ENCODE results near the gene IRGQ. TPM values are rescaled to one million over a fixed set of nuclear protein-coding genes. Genes with fewer than 3 reads are reported as not detected.
"Not testable (repeated sequence)": the region's sequence is repeated elsewhere in the genome, so short reads cannot be mapped to it uniquely, and the experiment has no call there.

IRGQ gene
- total RNA-seq, 1 donor from 2014 or later: 27.4 TPM

GRCh38 chr19:43605875-43606568 lies 10.1 kb upstream of the IRGQ start:
- Mint-ChIP-seq H3K27ac (no peak overlapping the region), H3K9me3 (no peaks in the 10 kb centered on the region), H3K4me3 (no peak overlapping the region), H3K36me3 (peaks cover 12% of the 10 kb centered on the region), H3K4me1 (peaks cover 6% of the 10 kb centered on the region), H3K27me3 (ENCODE audit: insufficient read depth, low read depth) (peaks cover 2% of the 10 kb centered on the region)
- Histone ChIP-seq H3K4me2 (no peak overlapping the region), H3K27ac (no peak overlapping the region), H3K27me3 (no peaks in the 10 kb centered on the region), H4K20me1 (ENCODE audit: low read depth) (peaks cover 6% of the 10 kb centered on the region), H3K4me3 (no peak overlapping the region), H3K9me3 (ENCODE audit: low read depth) (no peaks in the 10 kb centered on the region), H2AFZ (replicated peaks) (no peak overlapping the region), H3K79me2 (ENCODE audit: low read depth) (peaks cover 7% of the 10 kb centered on the region), H3K4me1 (no peaks in the 10 kb centered on the region), H3K9ac (no peak overlapping the region), H3F3A (ENCODE audit: low read depth) (no peaks in the 10 kb centered on the region), H3K36me3 (no peaks in the 10 kb centered on the region)
- DNase-seq (ENCODE audit: low spot score): no peak
- no peak for TF ChIP-seq EZH2phosphoT487 (IDR thresholded peaks at IDR 0.05)
- no peak for TF ChIP-seq EZH2 (IDR thresholded peaks at IDR 0.05)
- TF ChIP-seq, protein P1, sequence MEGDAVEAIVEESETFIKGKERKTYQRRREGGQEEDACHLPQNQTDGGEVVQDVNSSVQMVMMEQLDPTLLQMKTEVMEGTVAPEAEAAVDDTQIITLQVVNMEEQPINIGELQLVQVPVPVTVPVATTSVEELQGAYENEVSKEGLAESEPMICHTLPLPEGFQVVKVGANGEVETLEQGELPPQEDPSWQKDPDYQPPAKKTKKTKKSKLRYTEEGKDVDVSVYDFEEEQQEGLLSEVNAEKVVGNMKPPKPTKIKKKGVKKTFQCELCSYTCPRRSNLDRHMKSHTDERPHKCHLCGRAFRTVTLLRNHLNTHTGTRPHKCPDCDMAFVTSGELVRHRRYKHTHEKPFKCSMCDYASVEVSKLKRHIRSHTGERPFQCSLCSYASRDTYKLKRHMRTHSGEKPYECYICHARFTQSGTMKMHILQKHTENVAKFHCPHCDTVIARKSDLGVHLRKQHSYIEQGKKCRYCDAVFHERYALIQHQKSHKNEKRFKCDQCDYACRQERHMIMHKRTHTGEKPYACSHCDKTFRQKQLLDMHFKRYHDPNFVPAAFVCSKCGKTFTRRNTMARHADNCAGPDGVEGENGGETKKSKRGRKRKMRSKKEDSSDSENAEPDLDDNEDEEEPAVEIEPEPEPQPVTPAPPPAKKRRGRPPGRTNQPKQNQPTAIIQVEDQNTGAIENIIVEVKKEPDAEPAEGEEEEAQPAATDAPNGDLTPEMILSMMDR (IDR thresholded peaks at IDR 0.05): no peak

DNA sequence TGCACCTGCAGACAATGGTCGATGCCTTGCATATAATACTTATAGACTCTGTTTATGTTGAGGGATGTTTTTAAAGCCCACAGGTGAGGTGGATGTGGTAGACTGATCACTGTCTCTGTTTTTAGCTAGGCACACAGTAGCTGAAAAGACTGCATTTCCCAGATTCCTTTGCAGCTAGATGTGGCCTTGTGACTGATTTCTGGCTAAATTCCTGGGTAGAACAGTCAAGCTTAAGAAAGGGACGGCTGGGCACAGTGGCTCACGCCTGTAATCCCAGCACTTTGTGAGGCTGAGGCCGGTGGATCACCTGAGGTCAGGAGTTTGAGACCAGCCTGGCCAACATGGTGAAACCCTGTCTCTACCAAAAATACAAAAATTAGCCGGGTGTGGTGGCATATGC lies 4.4 kb upstream of the IRGQ start:
- not testable (repeated sequence) for H3K9me3 ChIP-seq (ENCODE audit: low read depth); H3K27me3 ChIP-seq; H2AFZ ChIP-seq (replicated peaks); H3K27ac ChIP-seq; H3K4me3 ChIP-seq; H3K27ac Mint-ChIP-seq; H3K36me3 Mint-ChIP-seq; H4K20me1 ChIP-seq (ENCODE audit: low read depth); H3K27me3 Mint-ChIP-seq (ENCODE audit: insufficient read depth, low read depth); H3K4me2 ChIP-seq; H3K9me3 Mint-ChIP-seq; H3K9ac ChIP-seq; H3K36me3 ChIP-seq; H3K4me3 Mint-ChIP-seq; H3K4me1 ChIP-seq; DNase-seq (ENCODE audit: low spot score)
- Histone ChIP-seq H3K79me2 (ENCODE audit: low read depth) (peaks cover 23% of the 10 kb centered on the region), H3F3A (ENCODE audit: low read depth) (peaks cover 25% of the 10 kb centered on the region)
- peaks cover 17% of the 10 kb centered on the region for H3K4me1 Mint-ChIP-seq

DNA sequence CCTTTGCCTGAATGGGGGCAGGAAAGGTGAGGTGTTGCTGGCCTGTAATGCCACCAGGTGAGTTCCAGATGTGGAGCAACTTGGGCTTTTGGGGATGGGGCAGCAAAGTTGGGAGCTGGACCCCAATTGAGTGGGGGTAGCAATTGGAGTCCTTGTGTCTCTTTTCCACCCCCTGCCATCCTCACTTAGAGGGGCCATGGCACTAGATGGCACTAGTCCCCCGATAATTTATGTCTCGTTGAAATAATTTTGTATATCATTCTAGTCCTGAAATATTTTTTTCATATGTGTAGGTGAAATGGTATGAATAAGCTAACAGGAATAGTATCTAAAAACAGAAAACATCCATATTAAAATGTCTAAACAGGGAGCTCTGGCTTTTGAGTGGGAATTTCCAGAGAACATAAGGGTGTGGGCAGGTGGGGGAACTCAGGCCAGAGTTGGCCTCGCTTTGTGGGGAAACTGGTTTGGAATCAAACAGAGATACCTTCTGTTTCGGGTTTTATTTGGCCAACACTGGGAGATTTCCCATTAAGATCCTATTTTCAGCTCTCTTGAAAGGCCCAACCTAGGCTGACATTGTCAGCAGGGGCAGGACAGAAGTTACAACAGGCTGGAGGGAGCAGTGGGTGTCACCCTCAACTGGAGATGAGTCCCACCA lies 3.8 kb upstream of the IRGQ start:
- peaks cover 29% of the 10 kb centered on the region for H3K79me2 ChIP-seq (ENCODE audit: low read depth)
- Mint-ChIP-seq H3K9me3 (no peaks in the 10 kb centered on the region), H3K36me3 (peaks cover 1% of the 10 kb centered on the region), H3K4me1 (peaks cover 17% of the 10 kb centered on the region), H3K4me3 (no peak overlapping the region), H3K27ac (no peak overlapping the region), H3K27me3 (ENCODE audit: insufficient read depth, low read depth) (peaks cover 7% of the 10 kb centered on the region)
- no peak overlapping the region for H3K9ac ChIP-seq
- no peak overlapping the region for H3K4me2 ChIP-seq
- no peaks in the 10 kb centered on the region for H3K27me3 ChIP-seq
- TF ChIP-seq EZH2 (IDR thresholded peaks at IDR 0.05): no peak
- TF ChIP-seq, protein P1 (IDR thresholded peaks at IDR 0.05): no peak
- TF ChIP-seq EZH2phosphoT487 (IDR thresholded peaks at IDR 0.05): no peak
- no peaks in the 10 kb centered on the region for H3K9me3 ChIP-seq (ENCODE audit: low read depth)
- H3K36me3 ChIP-seq: no peaks in the 10 kb centered on the region
- no peak for DNase-seq (ENCODE audit: low spot score)
- no peak overlapping the region for H3K27ac ChIP-seq
- no peak overlapping the region for H3K4me3 ChIP-seq
- no peaks in the 10 kb centered on the region for H4K20me1 ChIP-seq (ENCODE audit: low read depth)
- H2AFZ ChIP-seq (replicated peaks): no peak overlapping the region
- no peaks in the 10 kb centered on the region for H3K4me1 ChIP-seq
- H3F3A ChIP-seq (ENCODE audit: low read depth): peaks cover 25% of the 10 kb centered on the region
